ENCODE results near the gene SFXN3. TPM values are rescaled to one million over a fixed set of nuclear protein-coding genes. Genes with fewer than 3 reads are reported as not detected.
A peak's percentile ranks its signal among the peaks of the same experiment; 100 is the strongest.

SFXN3 gene
- total and polyA plus RNA-seq, 2 of the 13 experiments (the other 11 are each of a cell fraction or from before 2014, with no cell fraction given): 16.8 to 71.5 TPM

GRCh38 chr10:101010329-101010728 lies 20.7 kb upstream of the SFXN3 start:
- Histone ChIP-seq H3K36me3 (replicated peaks in 1 of 2; ENCODE audit: control insufficient read depth in 1 of 2, insufficient read depth in 2 of 2, low read length in 2 of 2) (peaks cover 8 to 17% of the 10 kb centered on the region in 2 experiments; a peak in 3 of 5 replicates), H3K9ac (ENCODE audit: insufficient read depth, low read depth, low read length) (no peak overlapping the region), H3K4me2 (ENCODE audit: low read depth, low read length) (no peak overlapping the region), H4K20me1 (ENCODE audit: insufficient read depth, low read length) (no peaks in the 10 kb centered on the region), H3K4me1 (ENCODE audit: insufficient read depth, low read length) (peaks cover 84% of the 10 kb centered on the region), H3K27ac (ENCODE audit: extremely low read length, insufficient read depth, low read length) (no peak overlapping the region), H3K27me3 (ENCODE audit: control insufficient read depth in 1 of 2, insufficient read depth in 2 of 2, low read length in 2 of 2) (no peaks in the 10 kb centered on the region), H3K79me2 (ENCODE audit: insufficient read depth, low read length) (no peaks in the 10 kb centered on the region), H3K9me3 (ENCODE audit: low read length) (no peaks in the 10 kb centered on the region), H2AFZ (ENCODE audit: low read length) (no peak overlapping the region), H3K4me3 (replicated peaks in 1 of 3; ENCODE audit: insufficient read depth in 1 of 3, low read depth in 2 of 3, low read length in 3 of 3) (no peak overlapping the region)
- ChIA-PET CTCF (ENCODE audit: low intra/inter-chr PET ratio, low total read pairs) (interaction anchor here (6.1 kb wide), 1 partner anchor 14 kb away, joined by 240 read pairs; the partner anchor contains the start of gene LZTS2), POLR2A (interaction anchor here (1.4 to 7.1 kb wide), 2 partner anchors 11 to 41 kb away, joined by 3 to 124 read pairs; partner anchors contain the start of genes LZTS2 and SEMA4G)
- 96% methylated on average over 11 of the region's 22 CpGs for WGBS (ENCODE audit: low lambda C conversion rate)
- in situ Hi-C loops (cut with HindIII; ENCODE audit: extremely low pct_ligation_motif_present, low pct_unique_long_range_greater_than_20kb): no loop called here
- BruUV-seq (replicated peaks): no TSS peak
- TF ChIP-seq ZNF414 (CRISPR knock-in tag; IDR thresholded peaks at IDR 0.05): no peak
- no peak for TF ChIP-seq HNRNPL (IDR thresholded peaks at IDR 0.05; ENCODE audit: low read depth, low read length)
- no peak for TF ChIP-seq ZNF607 (CRISPR knock-in tag; IDR thresholded peaks at IDR 0.05; ENCODE audit: borderline replicate concordance)
- no peak for DNase-seq (ENCODE audit: low spot score)
- no peak for ATAC-seq
- no peak for FAIRE-seq
- intact Hi-C loops (cut with micrococcal nuclease; ENCODE audit: unreplicated experiment): loop anchor here (5.0 kb wide), 1 partner anchor 133 kb away; no protein-coding TSS in a partner anchor

GRCh38 chr10:101011517-101012423 lies 19.3 kb upstream of the SFXN3 start:
- peak overlapping the region; percentile 52 for H3K9ac ChIP-seq (ENCODE audit: insufficient read depth, low read depth, low read length)
- H2AFZ ChIP-seq (ENCODE audit: low read length): no peak overlapping the region
- TF ChIP-seq TEAD3 (CRISPR knock-in tag; optimal IDR thresholded peaks at IDR 0.05; ENCODE audit: borderline replicate concordance) (peak; percentile 11), ZNF362 (CRISPR knock-in tag; IDR thresholded peaks at IDR 0.05; ENCODE audit: borderline replicate concordance) (no peak), ZNF567 (CRISPR knock-in tag; IDR thresholded peaks at IDR 0.05; ENCODE audit: borderline replicate concordance) (no peak), ZNF598 (CRISPR knock-in tag; IDR thresholded peaks at IDR 0.05; ENCODE audit: borderline replicate concordance) (no peak), KDM2A (CRISPR knock-in tag; IDR thresholded peaks at IDR 0.05; ENCODE audit: borderline replicate concordance, low read depth) (no peak; the same call in 1 of the 2 replicates), ZNF136 (CRISPR knock-in tag; IDR thresholded peaks at IDR 0.05; ENCODE audit: low read depth) (no peak), DMAP1 (CRISPR knock-in tag; IDR thresholded peaks at IDR 0.05) (peak; percentile 25; the same call in 1 of the 2 replicates), ZKSCAN5 (CRISPR knock-in tag; IDR thresholded peaks at IDR 0.05) (no peak), ZNF264 (CRISPR knock-in tag; IDR thresholded peaks at IDR 0.05) (0 out of 2 replicates have a peak, but pooled peaks have one; percentile 31), ZNF670 (CRISPR knock-in tag; IDR thresholded peaks at IDR 0.05; ENCODE audit: borderline replicate concordance) (no peak), KLF11 (CRISPR knock-in tag; IDR thresholded peaks at IDR 0.05) (no peak), HNRNPL (IDR thresholded peaks at IDR 0.05; ENCODE audit: low read depth, low read length) (0 out of 2 replicates have a peak, but pooled peaks have one; percentile 57), JUNB (CRISPR knock-in tag; IDR thresholded peaks at IDR 0.05; ENCODE audit: borderline replicate concordance) (no peak)

More at GRCh38 chr10:101011517-101012423, 19.3 kb upstream of the SFXN3 start:
- CTCF ChIA-PET (ENCODE audit: low intra/inter-chr PET ratio, low total read pairs): interaction anchor here (1.2 to 6.1 kb wide), 3 partner anchors 15 to 340 kb away, joined by 3 to 240 read pairs (median 3); partner anchors contain the start of gene LZTS2
- peak; percentile 73 for DNase-seq (ENCODE audit: low spot score)
- no peaks in the 10 kb centered on the region for H3K79me2 ChIP-seq (ENCODE audit: insufficient read depth, low read length)
- intact Hi-C loops (cut with micrococcal nuclease; ENCODE audit: unreplicated experiment) (loop anchor here (1.0 to 5.0 kb wide), 4 partner anchors 13 to 134 kb away; no protein-coding TSS in a partner anchor), in situ Hi-C loops (cut with HindIII; ENCODE audit: extremely low pct_ligation_motif_present, low pct_unique_long_range_greater_than_20kb) (no loop called here)
- H3K36me3 ChIP-seq (replicated peaks in 1 of 2; ENCODE audit: control insufficient read depth in 1 of 2, insufficient read depth in 2 of 2, low read length in 2 of 2): peaks cover 0 to 6% of the 10 kb centered on the region in 2 experiments; a peak in 1 of 5 replicates
- 0% methylated on average over 7 of the region's 22 CpGs for WGBS (ENCODE audit: low lambda C conversion rate)
- H3K27me3 ChIP-seq (ENCODE audit: control insufficient read depth in 1 of 2, insufficient read depth in 2 of 2, low read length in 2 of 2): no peaks in the 10 kb centered on the region
- no peaks in the 10 kb centered on the region for H3K9me3 ChIP-seq (ENCODE audit: low read length)
- peak overlapping the region; percentile 89 for H3K4me2 ChIP-seq (ENCODE audit: low read depth, low read length)
- FAIRE-seq: peak; percentile 81
- no peaks in the 10 kb centered on the region for H4K20me1 ChIP-seq (ENCODE audit: insufficient read depth, low read length)
- H3K4me1 ChIP-seq (ENCODE audit: insufficient read depth, low read length): peaks cover 83% of the 10 kb centered on the region
- POLR2A ChIA-PET: interaction anchor here (0.8 to 7.1 kb wide), 10 partner anchors 12 to 133 kb away, joined by 3 to 124 read pairs (median 5); partner anchors contain the start of genes LZTS2, PDZD7 and SFXN3
- H3K4me3 ChIP-seq (replicated peaks in 1 of 3; ENCODE audit: insufficient read depth in 1 of 3, low read depth in 2 of 3, low read length in 3 of 3): peak overlapping the region; percentile 33 to 77 (median 68)
- no peak overlapping the region for H3K27ac ChIP-seq (ENCODE audit: extremely low read length, insufficient read depth, low read length)
- BruUV-seq (replicated peaks): no TSS peak
- peak; percentile 79 for ATAC-seq
